GM19043 (cell line): ENCODE results near the gene ARRB1.

Experiments used
- ATAC-seq: cut with Tn5 transposase; IDR thresholded peaks from one replicate; pipeline ENCODE4 v1.9.1; 2021; ENCODE audit warnings: low read depth; ENCODE audit not compliant: unreplicated experiment

Gene ARRB1

GRCh38 chr11:75262961-75263852 lies 88.3 kb downstream of the ARRB1 start:
- no peak for ATAC-seq

GRCh38 chr11:75262436-75262835 lies 89.0 kb downstream of the ARRB1 start:
- ATAC-seq = no peak

- ATAC-seq = no peak
These were observed 89.5 kb downstream of the ARRB1 start for GRCh38 chr11:75261902-75262361.

GRCh38 chr11:75260396-75261170 lies 90.9 kb downstream of the ARRB1 start:
- no peak for ATAC-seq

GRCh38 chr11:75254326-75254725 lies 97.1 kb downstream of the ARRB1 start:
- ATAC-seq = no peak

GRCh38 chr11:75249704-75250103 lies 101.8 kb downstream of the ARRB1 start:
- ATAC-seq = no peak

- ATAC-seq = no peak
These were observed 102.6 kb downstream of the ARRB1 start for GRCh38 chr11:75248924-75249256.

GRCh38 chr11:75246671-75247350 lies 104.7 kb downstream of the ARRB1 start:
- ATAC-seq = no peak

GRCh38 chr11:75246006-75246670 lies 105.3 kb downstream of the ARRB1 start:
- ATAC-seq = no peak

- no peak for ATAC-seq
These were observed 106.0 kb downstream of the ARRB1 start for GRCh38 chr11:75245356-75246005.

GRCh38 chr11:75244052-75244814 lies 107.2 kb downstream of the ARRB1 start:
- ATAC-seq = no peak

GRCh38 chr11:75242722-75243600 lies 108.5 kb downstream of the ARRB1 start:
- no peak for ATAC-seq

- ATAC-seq = no peak
These were observed 109.4 kb downstream of the ARRB1 start for GRCh38 chr11:75241906-75242644.

- ATAC-seq = peak; percentile 84
These were observed 110.2 kb downstream of the ARRB1 start for GRCh38 chr11:75241036-75241905.

- ATAC-seq = no peak
These were observed 111.0 kb downstream of the ARRB1 start, which contains the start of gene TPBGL for GRCh38 chr11:75240311-75241035. Gene TPBGL (plus strand): TSS chr11:75240774. CDS start chr11:75241050, 276 bp downstream.
